HG03280 (cell line): Measurements from ENCODE around the gene DUSP28.
A peak's percentile ranks its signal among the peaks of the same experiment; 100 is the strongest.
"Not testable (repeated sequence)": the region's sequence is repeated elsewhere in the genome, so short reads cannot be mapped to it uniquely, and the experiment has no call there.

Source experiments
- ATAC-seq: cut with Tn5 transposase; IDR thresholded peaks from one replicate; pipeline ENCODE4 v1.9.1; 2021; ENCODE audit warnings: mild to moderate bottlenecking, moderate library complexity; ENCODE audit not compliant: unreplicated experiment

Gene DUSP28, protein sequence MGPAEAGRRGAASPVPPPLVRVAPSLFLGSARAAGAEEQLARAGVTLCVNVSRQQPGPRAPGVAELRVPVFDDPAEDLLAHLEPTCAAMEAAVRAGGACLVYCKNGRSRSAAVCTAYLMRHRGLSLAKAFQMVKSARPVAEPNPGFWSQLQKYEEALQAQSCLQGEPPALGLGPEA

GRCh38 chr2:240560084-240560479, at the start of gene DUSP28:
DUSP28 (plus strand) TSS chr2:240560357; CDS start chr2:240560685, 328 bp downstream.
- peak; percentile 58 for ATAC-seq

DNA sequence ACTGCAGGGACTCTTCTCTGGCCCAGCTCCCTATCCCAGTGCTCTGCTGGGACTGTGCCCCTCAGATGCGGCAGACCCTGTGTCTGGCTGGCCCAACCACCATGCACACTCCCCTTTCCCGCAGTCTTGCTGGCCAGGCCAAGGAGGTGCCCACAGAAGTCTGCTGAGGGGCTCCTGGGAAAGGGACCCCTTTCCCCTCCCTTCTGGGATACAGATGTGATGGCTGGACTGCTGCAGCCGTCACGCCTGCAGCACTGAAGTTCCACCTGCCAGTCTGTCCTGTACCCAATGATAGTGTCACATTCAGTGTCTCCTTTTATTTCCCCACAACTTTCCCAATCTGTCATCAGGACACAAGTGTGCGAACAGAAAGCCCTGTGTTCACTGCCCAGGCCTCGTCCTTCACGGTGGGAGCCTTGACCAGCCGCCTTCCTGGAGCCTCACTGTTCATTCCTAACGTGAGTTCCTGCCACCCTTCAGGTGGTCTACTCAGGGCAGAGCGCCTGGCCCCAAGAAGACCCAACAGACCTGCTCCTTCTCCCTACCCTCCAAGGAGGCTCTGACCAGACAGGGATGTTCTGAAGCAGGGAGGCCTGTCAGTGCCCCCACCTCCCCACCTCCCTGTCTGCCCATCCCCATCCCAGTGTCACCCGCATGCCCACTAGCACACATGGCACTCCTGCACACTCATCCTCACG, 49.5 kb upstream of the DUSP28 start:
- ATAC-seq = no peak

GRCh38 chr2:240511351-240512108, 48.6 kb upstream of the DUSP28 start:
- ATAC-seq = no peak

- ATAC-seq = no peak
Observed at GRCh38 chr2:240512109-240512485, 48.1 kb upstream of the DUSP28 start.

- no peak for ATAC-seq
Observed at GRCh38 chr2:240512666-240513535, 47.3 kb upstream of the DUSP28 start.

DNA sequence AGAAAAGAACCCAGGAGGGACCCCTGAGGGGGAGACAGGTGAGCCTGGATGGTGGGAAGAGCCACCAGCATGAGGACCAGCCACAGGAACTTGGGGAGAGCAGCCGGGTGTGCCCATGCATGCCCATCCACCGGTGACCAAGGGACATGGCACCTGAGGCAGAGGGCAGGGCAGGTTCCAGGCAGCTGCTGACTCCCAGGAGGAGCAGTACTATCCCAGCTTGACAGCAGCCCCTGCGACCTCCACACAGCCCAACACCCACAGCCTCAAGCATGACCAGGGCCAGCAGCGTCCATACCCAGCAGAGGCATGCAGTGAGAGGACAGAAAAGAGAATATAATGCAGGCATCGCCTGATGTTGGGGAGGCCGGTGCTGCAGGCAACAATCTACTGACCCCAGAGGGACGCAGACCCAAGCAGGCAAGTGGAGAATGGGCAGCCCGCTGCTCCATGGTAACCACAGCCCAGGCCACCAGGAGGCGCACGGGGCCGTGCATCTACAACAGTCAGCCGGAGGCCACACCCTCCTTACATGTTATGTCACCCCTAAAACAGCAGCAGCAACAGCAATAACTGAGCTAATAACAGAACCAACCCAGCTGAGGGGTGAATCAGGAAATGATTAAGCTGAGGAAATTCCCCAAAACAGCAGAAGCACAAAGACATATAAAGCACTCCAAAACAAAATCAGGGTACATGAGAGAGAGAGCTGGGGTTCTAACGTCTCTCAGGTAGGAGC, 46.4 kb upstream of the DUSP28 start:
- ATAC-seq = peak; percentile 90

- no peak for ATAC-seq
Observed at GRCh38 chr2:240514631-240515030, 45.5 kb upstream of the DUSP28 start.

- no peak for ATAC-seq
Observed at GRCh38 chr2:240517342-240517741, 42.8 kb upstream of the DUSP28 start.

DNA sequence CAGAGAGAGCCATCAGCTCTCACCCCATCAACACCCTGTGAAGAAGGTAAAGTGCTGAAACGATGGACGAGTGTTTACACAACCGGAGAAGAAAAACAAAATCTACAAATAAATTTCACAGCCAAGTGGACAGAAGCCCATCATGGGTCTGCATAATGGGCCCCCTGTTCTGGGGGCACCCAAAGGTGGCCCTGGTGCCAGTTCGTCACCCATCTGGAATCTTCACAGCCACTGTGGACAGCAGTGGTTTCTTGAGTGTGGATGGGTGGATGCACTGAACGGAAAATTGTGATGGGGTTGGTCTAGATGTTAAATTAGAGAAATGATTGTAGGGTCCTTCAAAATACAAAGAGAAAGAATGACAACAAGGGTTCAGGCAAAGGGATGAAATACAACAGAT, 41.2 kb upstream of the DUSP28 start:
- ATAC-seq = no peak

GRCh38 chr2:240519396-240520129, 40.6 kb upstream of the DUSP28 start:
- no peak for ATAC-seq

DNA sequence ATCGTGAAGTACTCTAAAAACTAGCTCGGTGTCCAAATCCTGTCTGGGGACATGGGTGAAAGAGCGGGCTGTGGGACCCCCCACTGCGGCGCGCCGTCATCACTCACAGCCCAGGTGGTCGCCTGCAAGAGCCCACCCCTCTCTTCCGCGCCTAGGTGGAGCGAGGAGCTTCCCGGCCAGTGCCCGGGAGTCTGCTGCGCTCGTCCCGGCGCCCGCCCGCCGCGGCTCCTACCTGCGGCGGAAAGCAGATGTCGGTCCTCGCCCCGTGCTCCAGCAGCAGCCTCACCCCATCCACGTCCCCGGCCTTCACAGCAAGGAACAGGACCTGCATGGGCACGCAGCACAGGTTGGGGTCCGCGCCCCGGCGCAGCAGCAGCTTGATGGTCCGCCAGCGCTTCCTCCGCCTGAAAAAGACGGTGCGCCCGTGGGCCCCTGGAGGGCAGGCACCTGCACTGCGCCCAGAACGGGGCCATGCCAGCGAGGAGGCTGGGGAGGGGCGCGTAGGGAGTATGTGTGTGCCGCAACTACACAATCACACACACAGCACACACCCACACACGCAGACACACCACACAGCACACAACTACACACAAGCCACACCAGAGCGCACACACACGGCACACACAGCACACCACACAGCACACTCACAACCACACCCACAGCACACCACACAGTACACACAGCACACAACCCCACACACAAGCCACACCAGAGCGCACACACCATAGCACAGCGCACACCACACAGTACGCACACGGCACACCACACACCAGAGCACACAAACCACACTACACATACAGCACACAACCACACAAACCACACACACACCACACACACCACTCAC, 39.8 kb upstream of the DUSP28 start:
- ATAC-seq = no peak

DNA sequence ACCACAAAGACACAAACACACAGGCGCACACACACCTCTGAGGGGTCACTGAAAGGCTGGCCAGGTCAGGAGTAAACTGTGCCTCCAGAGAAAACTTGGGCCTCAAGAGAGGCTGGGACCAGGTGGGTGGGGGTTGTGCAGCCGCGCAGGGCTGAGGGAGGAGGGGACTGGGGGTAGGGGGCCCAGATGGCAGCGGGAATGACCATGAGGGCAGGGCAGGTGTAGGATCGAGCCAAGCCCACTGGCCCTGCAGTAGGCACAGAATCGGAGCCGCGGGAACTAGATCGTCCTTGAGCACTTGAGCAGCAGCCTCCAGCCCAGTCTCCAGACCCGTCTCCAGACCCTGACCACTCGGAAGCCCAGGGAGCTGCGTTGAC, 39.2 kb upstream of the DUSP28 start:
- no peak for ATAC-seq

- not testable (repeated sequence) for ATAC-seq
Observed at GRCh38 chr2:240521885-240522284, 38.3 kb upstream of the DUSP28 start.

DNA sequence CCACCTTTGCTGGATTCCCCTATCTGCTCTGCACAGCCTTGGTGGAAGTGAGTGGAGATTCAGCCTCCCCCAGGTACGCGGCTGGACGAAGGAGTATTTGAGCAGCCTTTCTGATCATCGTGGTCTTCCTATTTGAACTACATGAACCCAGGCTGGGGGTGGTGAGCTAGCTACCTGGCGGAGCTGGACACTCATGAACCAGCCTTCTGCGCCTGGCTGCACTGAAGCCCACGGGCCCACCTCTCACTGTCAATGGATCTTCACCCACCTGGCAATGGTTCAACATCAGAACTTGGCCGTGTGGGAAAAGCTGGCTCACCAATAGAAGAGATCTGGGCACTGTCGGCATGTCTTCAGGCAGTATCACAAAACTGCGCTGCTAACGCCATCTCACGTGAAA, 37.8 kb upstream of the DUSP28 start:
- no peak for ATAC-seq

DNA sequence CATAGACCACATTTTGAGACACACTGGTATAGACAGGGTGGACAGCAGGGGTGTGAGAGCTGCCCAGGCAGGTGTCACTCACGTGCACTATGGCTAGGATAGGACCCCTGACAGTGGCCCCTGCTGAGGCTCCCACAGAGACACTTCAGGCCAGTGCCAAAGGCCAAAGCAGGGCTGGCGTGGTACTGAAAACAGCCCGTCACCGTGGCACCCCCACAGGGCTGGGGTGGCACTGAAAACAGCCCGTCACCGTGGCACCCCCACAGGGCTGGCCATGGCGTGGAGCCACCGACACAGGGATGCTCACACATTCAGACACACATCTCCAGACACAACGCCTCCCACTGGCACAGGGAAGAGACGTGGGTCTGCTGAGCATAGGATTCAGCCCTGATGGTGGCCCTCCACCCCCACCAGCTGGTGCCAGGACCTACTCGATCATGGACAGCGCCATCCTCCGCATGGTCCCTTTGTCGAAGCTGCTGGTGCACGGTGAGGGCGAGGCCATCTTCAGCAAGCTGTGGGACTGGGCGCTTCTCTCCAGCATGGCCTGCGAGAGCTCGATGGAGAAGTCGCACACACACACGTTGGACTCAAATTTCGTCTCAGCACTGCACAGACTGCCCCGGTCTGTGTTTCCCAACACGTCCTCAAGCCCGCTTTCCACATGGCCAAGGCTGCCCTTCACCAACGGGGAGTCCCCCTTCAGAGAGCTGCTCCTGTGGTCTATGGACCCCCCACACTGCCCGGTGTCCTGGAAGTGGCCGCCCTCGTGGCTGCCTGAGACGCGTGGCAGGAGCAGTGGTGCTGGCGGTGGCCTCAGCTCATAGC, 36.5 kb upstream of the DUSP28 start:
- no peak for ATAC-seq

DNA sequence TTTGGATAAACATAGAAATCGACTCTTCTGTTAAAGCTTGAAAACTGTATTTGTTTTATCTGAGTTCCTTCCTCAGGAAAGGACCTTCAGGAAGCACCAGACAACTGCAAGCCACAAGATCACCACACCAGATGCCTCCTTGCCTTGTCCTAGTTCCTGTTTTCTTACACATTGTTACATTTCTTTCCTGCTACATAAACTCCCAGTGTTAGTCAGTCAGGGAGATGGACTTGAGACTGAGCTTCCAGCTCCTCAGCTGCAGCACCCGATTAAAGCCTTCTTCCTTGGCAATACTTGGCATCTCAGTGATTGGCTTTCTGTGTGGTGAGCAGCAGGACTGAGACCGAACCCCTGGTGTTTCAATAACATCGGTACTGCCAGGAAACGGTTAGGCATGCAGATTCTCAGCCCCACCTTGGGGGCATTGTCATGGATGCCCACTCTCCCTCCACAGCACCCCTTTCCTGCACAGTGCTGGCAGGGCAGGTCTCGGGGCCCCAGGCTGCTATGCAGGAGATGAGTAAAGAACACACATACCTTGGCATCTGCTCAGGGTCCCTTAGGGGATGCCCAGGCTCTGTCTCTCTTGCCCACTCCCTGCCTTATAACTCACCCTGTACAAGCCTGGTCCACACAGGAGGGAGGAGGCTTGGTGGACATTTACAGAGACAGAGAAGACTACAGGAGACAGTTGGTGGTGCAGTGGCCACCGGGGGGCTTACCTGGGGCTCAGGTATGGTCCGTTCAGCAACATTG, 35.0 kb upstream of the DUSP28 start:
- ATAC-seq = no peak

- no peak for ATAC-seq
Observed at GRCh38 chr2:240525802-240526201, 34.4 kb upstream of the DUSP28 start.
